ENCODE results near the gene OR51G2. TPM values are rescaled to one million over a fixed set of nuclear protein-coding genes. Genes with fewer than 3 reads are reported as not detected.
"Not testable (repeated sequence)": the region's sequence is repeated elsewhere in the genome, so short reads cannot be mapped to it uniquely, and the experiment has no call there.

The OR51G2 gene, protein sequence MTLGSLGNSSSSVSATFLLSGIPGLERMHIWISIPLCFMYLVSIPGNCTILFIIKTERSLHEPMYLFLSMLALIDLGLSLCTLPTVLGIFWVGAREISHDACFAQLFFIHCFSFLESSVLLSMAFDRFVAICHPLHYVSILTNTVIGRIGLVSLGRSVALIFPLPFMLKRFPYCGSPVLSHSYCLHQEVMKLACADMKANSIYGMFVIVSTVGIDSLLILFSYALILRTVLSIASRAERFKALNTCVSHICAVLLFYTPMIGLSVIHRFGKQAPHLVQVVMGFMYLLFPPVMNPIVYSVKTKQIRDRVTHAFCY
- not detected in 2 replicates for total RNA-seq (ENCODE audit: low replicate concordance)
- long read RNA-seq = 0 reads

DNA sequence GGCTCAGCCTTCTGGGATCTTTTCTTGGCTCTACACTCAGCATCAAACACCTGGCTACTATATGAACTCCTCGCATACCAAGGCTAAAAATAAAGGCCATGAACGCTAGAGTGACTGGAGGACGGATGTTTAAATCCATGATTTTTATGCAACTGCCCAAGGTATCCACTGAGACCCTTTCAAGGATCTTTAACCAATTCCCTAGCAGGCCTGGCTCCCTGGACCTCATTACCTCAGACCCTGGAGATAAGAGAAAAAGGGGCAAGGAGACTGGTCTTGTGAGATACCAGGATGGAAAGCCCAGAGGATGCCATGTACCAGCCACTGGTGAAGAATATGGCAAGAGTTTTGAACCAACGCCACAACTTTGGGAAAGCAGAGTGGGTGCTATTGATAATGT lies at the start of gene OR51G2:
OR51G2 (minus strand) TSS at position 101 of the 400 bp plus-strand sequence. CDS start 3,687 bp downstream, outside the sequence.
- Mint-ChIP-seq H3K36me3 (no peaks in the 10 kb centered on the region), H3K27ac (no peak within 1 kb of the TSS), H3K27me3 (no peaks in the 10 kb centered on the region)

DNA sequence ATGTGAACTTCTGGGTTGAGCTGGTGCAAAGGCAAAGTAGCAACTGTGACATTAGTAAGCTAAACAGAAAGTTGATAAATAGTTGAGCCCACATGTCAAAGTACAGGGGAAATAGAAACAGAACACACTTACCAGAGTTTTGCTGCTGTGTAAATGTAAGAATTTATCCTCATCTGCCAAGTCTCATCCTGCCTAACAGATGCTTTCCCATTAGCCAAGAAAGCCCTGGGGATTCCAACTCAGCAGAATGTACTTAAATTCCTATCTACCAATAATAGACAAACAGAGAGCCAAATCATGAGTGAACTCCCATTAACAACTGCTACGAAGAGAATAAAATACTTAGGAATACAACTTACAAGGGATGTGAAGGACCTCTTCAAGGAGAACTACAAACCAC lies 43.7 kb upstream of the OR51G2 start:
- no peaks in the 10 kb centered on the region for H3K4me1 Mint-ChIP-seq (ENCODE audit: unreplicated experiment)
- no peak overlapping the region for H3K27ac Mint-ChIP-seq
- H3K36me3 Mint-ChIP-seq = no peaks in the 10 kb centered on the region
- TF ChIP-seq, protein P1, sequence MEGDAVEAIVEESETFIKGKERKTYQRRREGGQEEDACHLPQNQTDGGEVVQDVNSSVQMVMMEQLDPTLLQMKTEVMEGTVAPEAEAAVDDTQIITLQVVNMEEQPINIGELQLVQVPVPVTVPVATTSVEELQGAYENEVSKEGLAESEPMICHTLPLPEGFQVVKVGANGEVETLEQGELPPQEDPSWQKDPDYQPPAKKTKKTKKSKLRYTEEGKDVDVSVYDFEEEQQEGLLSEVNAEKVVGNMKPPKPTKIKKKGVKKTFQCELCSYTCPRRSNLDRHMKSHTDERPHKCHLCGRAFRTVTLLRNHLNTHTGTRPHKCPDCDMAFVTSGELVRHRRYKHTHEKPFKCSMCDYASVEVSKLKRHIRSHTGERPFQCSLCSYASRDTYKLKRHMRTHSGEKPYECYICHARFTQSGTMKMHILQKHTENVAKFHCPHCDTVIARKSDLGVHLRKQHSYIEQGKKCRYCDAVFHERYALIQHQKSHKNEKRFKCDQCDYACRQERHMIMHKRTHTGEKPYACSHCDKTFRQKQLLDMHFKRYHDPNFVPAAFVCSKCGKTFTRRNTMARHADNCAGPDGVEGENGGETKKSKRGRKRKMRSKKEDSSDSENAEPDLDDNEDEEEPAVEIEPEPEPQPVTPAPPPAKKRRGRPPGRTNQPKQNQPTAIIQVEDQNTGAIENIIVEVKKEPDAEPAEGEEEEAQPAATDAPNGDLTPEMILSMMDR (conservative IDR thresholded peaks at IDR 0.05) = no peak
- H3K4me3 Mint-ChIP-seq = no peak overlapping the region
- no peaks in the 10 kb centered on the region for H3K9me3 Mint-ChIP-seq
- no peaks in the 10 kb centered on the region for H3K27me3 Mint-ChIP-seq
- no peak for DNase-seq (ENCODE audit: extremely low spot score, unreplicated experiment)

More for the DNA sequence above, at the start of gene OR51G2:
- TF ChIP-seq, protein P1 (conservative IDR thresholded peaks at IDR 0.05) = no peak
- Mint-ChIP-seq H3K9me3 (no peaks in the 10 kb centered on the region), H3K4me3 (no peak within 1 kb of the TSS), H3K4me1 (ENCODE audit: unreplicated experiment) (no peaks in the 10 kb centered on the region)
- DNase-seq (ENCODE audit: extremely low spot score, unreplicated experiment) = no peak

DNA sequence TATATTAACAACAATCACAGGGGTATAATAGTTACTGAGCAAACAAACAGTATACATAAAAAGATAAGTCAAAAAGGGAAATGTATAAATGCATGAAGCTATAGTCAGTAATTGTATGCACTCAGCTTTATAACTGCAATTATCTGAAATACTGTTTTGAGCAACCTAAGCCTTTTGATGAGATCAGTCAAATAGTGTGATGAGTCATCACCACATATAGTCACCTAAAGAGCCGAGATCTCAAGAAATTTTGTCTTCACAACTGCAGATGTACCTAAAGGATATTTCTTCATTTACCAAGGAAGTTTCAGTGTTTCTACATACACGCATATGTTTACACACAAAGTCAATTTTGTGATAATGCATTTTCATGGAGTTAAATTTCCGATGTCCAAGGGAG lies 41.7 kb upstream of the OR51G2 start:
- no peaks in the 10 kb centered on the region for H3K9me3 Mint-ChIP-seq
- no peaks in the 10 kb centered on the region for H3K4me1 Mint-ChIP-seq (ENCODE audit: unreplicated experiment)
- no peaks in the 10 kb centered on the region for H3K27me3 Mint-ChIP-seq
- no peak overlapping the region for H3K27ac Mint-ChIP-seq
- no peak overlapping the region for H3K4me3 Mint-ChIP-seq
- H3K36me3 Mint-ChIP-seq = no peaks in the 10 kb centered on the region
- TF ChIP-seq, protein P1 (conservative IDR thresholded peaks at IDR 0.05) = no peak
- no peak for DNase-seq (ENCODE audit: extremely low spot score, unreplicated experiment)

DNA sequence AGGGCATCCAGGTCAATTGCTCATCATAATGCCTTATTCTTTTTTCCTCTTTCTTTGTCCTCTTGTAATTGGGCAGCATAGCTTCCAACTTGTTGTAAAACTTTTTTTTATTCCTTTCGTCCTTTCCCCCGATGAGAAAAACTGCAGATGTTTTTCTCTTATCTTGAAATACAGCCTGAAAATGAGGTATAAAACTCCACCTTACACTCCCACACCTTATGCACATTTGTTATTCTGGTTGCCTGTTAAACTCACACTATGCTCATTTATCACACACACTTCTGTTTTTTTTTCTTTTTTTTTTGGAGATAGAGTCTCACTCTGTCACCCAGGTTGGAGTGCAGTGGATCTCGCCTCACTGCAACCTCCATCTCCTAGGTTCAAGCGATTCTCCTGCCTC lies 38.2 kb upstream of the OR51G2 start:
- no peak for DNase-seq (ENCODE audit: extremely low spot score, unreplicated experiment)
- TF ChIP-seq, protein P1 (conservative IDR thresholded peaks at IDR 0.05) = no peak
- no peak overlapping the region for H3K27ac Mint-ChIP-seq
- no peaks in the 10 kb centered on the region for H3K36me3 Mint-ChIP-seq
- no peaks in the 10 kb centered on the region for H3K4me1 Mint-ChIP-seq (ENCODE audit: unreplicated experiment)
- no peak overlapping the region for H3K4me3 Mint-ChIP-seq
- no peaks in the 10 kb centered on the region for H3K9me3 Mint-ChIP-seq
- H3K27me3 Mint-ChIP-seq = peaks cover 3% of the 10 kb centered on the region

DNA sequence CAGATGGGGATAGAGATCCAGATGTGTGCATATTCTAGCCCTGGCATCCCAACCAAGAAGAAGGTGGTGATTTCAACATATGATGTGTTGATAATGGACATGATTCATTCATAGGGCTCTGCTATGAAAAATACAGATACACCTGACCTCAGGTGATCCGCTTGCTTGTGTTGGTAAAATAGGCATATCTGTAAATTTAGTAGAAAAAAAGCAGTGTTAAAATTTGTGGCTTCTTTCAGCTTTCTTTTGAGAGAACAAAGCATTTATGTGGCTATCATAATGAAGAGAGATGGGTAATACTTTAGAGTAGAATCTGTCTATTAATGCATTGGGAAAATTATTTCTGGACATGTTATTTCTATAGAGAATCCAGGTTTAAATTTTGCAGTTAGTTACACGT lies 36.5 kb upstream of the OR51G2 start, which contains the start of gene OR51A2:
OR51A2 (minus strand) TSS at position 101 of the 400 bp plus-strand sequence; CDS start at position 101, 0 bp downstream.
- H3K4me1 Mint-ChIP-seq (ENCODE audit: unreplicated experiment); H3K4me3 Mint-ChIP-seq; H3K36me3 Mint-ChIP-seq; H3K9me3 Mint-ChIP-seq; H3K27ac Mint-ChIP-seq; H3K27me3 Mint-ChIP-seq; DNase-seq (ENCODE audit: extremely low spot score, unreplicated experiment): not testable (repeated sequence)

DNA sequence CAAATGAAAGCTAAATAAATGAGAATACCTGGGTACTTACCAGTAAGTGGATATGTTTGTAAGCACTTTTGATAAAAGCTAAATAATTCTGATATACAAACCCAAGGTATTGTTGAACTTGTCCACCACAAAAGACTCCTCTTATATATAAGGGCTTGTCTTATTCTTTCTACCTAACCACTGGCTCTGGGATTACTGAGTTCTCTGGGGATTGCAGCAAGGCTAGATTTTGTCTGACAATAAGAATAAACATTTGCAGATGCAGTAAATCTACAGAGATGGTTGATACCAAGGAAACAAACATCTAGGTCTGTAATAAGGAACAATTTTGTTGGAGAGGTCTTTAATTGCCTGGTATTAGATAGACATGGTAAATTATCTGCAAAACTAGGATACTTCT lies 28.4 kb upstream of the OR51G2 start, which contains the start of gene OR51A4:
OR51A4 (minus strand) TSS at position 101 of the 400 bp plus-strand sequence. CDS start 505 bp downstream, outside the sequence.
- TF ChIP-seq, protein P1 (conservative IDR thresholded peaks at IDR 0.05) = no peak
- DNase-seq (ENCODE audit: extremely low spot score, unreplicated experiment) = no peak
- Mint-ChIP-seq H3K4me1 (ENCODE audit: unreplicated experiment) (no peaks in the 10 kb centered on the region), H3K9me3 (no peaks in the 10 kb centered on the region), H3K27me3 (peaks cover 5% of the 10 kb centered on the region), H3K27ac (no peak within 1 kb of the TSS), H3K36me3 (no peaks in the 10 kb centered on the region), H3K4me3 (no peak within 1 kb of the TSS)
